ENCODE results near the gene PEX11G.

The PEX11G gene

DNA sequence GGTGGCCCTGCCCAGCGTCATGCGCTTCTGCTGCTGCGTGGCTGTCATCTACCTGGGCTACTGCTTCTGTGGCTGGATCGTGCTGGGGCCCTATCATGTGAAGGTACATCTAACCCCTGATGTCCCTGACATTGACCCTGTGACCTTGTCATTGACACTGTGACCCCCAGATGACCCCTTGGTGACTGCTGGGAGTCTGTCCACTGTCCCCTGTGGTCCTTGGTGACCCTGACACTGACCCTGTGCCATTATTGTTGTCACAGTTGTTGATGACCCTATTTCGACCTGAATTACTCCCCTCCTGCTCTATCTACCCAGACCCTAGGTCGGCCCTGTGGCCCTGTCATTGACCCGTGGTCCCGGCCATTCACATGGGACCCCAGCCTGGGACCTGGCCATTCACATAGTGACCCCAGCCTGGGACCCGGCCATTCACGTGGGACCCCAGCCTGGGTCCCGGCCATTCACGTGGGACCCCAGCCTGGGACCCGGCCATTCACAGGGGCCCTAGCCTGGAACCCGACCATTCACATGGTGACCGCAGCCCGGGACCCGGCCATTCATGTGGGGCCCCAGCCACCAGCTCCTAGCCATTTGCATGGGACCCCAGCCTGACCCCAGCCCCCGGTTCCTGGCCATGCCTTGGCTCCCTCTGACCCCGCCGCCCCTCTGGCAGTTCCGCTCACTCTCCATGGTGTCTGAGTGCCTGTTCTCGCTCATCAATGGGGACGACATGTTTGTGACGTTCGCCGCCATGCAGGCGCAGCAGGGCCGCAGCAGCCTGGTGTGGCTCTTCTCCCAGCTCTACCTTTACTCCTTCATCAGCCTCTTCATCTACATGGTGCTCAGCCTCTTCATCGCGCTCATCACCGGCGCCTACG is 41.0 kb upstream of the PEX11G start:
- no peak overlapping the region for H3K9ac ChIP-seq (ENCODE audit: low read length)
- no peaks in the 10 kb centered on the region for H3K9me3 ChIP-seq (replicated peaks; ENCODE audit: insufficient read depth, low read length)
- H3K4me2 ChIP-seq (ENCODE audit: low read depth, low read length), result no peak overlapping the region
- no peaks in the 10 kb centered on the region for H3K79me2 ChIP-seq (ENCODE audit: low read length)
- DNase-seq, result no peak
- no peaks in the 10 kb centered on the region for H3K9me2 ChIP-seq (replicated peaks; ENCODE audit: insufficient read depth, low read length)
- H3K27ac ChIP-seq (ENCODE audit: low read length), result no peak overlapping the region
- H3F3A ChIP-seq (ENCODE audit: insufficient read depth, low read length), result 0 out of 2 replicates have a peak, but pooled peaks cover 2% of the 10 kb centered on the region
- no peaks in the 10 kb centered on the region for H3K4me1 ChIP-seq (ENCODE audit: low read length)
- no peak overlapping the region for H3K4me3 ChIP-seq (ENCODE audit: low read length)
- no peaks in the 10 kb centered on the region for H3K27me3 ChIP-seq (replicated peaks; ENCODE audit: insufficient read depth, low read length)
- no peaks in the 10 kb centered on the region for H4K20me1 ChIP-seq (ENCODE audit: insufficient read depth, low read length)
- no peaks in the 10 kb centered on the region for H3K36me3 ChIP-seq (replicated peaks; ENCODE audit: insufficient read depth, low read length)
- TF ChIP-seq EZH2phosphoT487 (IDR thresholded peaks at IDR 0.05; ENCODE audit: low read length), result no peak
- TF ChIP-seq, protein P1, sequence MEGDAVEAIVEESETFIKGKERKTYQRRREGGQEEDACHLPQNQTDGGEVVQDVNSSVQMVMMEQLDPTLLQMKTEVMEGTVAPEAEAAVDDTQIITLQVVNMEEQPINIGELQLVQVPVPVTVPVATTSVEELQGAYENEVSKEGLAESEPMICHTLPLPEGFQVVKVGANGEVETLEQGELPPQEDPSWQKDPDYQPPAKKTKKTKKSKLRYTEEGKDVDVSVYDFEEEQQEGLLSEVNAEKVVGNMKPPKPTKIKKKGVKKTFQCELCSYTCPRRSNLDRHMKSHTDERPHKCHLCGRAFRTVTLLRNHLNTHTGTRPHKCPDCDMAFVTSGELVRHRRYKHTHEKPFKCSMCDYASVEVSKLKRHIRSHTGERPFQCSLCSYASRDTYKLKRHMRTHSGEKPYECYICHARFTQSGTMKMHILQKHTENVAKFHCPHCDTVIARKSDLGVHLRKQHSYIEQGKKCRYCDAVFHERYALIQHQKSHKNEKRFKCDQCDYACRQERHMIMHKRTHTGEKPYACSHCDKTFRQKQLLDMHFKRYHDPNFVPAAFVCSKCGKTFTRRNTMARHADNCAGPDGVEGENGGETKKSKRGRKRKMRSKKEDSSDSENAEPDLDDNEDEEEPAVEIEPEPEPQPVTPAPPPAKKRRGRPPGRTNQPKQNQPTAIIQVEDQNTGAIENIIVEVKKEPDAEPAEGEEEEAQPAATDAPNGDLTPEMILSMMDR (IDR thresholded peaks at IDR 0.05; ENCODE audit: low read length), result no peak
- TF ChIP-seq EZH2 (optimal IDR thresholded peaks at IDR 0.05; ENCODE audit: low read depth, low read length), result no peak
- no peak overlapping the region for H2AFZ ChIP-seq (ENCODE audit: low read length)

DNA sequence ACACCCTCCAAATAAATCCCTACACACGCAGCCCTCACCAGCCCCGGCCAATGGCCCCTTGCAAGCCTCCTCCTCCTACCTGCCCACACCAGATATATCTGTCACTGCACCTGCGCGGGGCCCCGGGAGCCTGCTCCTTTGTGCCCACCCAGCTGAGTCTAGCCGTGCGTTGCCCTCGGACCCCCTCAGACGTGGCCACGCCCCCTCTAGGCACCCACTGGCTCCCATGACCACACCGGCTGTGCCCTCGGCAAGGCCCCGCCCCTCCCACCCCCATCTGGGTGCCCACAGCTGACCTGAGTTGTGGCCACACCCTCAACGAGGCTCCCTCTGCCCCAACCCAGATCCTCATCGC is 40.4 kb upstream of the PEX11G start:
- Histone ChIP-seq H2AFZ (ENCODE audit: low read length) (no peak overlapping the region), H4K20me1 (ENCODE audit: insufficient read depth, low read length) (no peaks in the 10 kb centered on the region), H3F3A (ENCODE audit: insufficient read depth, low read length) (0 out of 2 replicates have a peak, but pooled peaks cover 2% of the 10 kb centered on the region), H3K4me2 (ENCODE audit: low read depth, low read length) (no peak overlapping the region), H3K4me1 (ENCODE audit: low read length) (no peaks in the 10 kb centered on the region), H3K27ac (ENCODE audit: low read length) (no peak overlapping the region), H3K36me3 (replicated peaks; ENCODE audit: insufficient read depth, low read length) (no peaks in the 10 kb centered on the region), H3K27me3 (replicated peaks; ENCODE audit: insufficient read depth, low read length) (no peaks in the 10 kb centered on the region), H3K79me2 (ENCODE audit: low read length) (no peaks in the 10 kb centered on the region), H3K9ac (ENCODE audit: low read length) (no peak overlapping the region), H3K9me2 (replicated peaks; ENCODE audit: insufficient read depth, low read length) (no peaks in the 10 kb centered on the region), H3K4me3 (ENCODE audit: low read length) (no peak overlapping the region), H3K9me3 (replicated peaks; ENCODE audit: insufficient read depth, low read length) (no peaks in the 10 kb centered on the region)
- TF ChIP-seq EZH2 (optimal IDR thresholded peaks at IDR 0.05; ENCODE audit: low read depth, low read length), result no peak
- no peak for TF ChIP-seq EZH2phosphoT487 (IDR thresholded peaks at IDR 0.05; ENCODE audit: low read length)
- TF ChIP-seq, protein P1 (IDR thresholded peaks at IDR 0.05; ENCODE audit: low read length), result no peak
- no peak for DNase-seq

GRCh38 chr19:7528522-7529245 is 39.8 kb upstream of the PEX11G start:
- H3K36me3 ChIP-seq (replicated peaks; ENCODE audit: insufficient read depth, low read length), result no peaks in the 10 kb centered on the region
- H3K27me3 ChIP-seq (replicated peaks; ENCODE audit: insufficient read depth, low read length), result no peaks in the 10 kb centered on the region
- TF ChIP-seq, protein P1 (IDR thresholded peaks at IDR 0.05; ENCODE audit: low read length), result no peak
- no peak for TF ChIP-seq EZH2phosphoT487 (IDR thresholded peaks at IDR 0.05; ENCODE audit: low read length)

More at GRCh38 chr19:7528522-7529245, 39.8 kb upstream of the PEX11G start:
- Histone ChIP-seq H3K4me1 (ENCODE audit: low read length) (no peaks in the 10 kb centered on the region), H3K27ac (ENCODE audit: low read length) (no peak overlapping the region), H3K4me3 (ENCODE audit: low read length) (no peak overlapping the region), H3K9me2 (replicated peaks; ENCODE audit: insufficient read depth, low read length) (no peaks in the 10 kb centered on the region), H3K9me3 (replicated peaks; ENCODE audit: insufficient read depth, low read length) (no peaks in the 10 kb centered on the region), H3K9ac (ENCODE audit: low read length) (no peak overlapping the region), H3K4me2 (ENCODE audit: low read depth, low read length) (no peak overlapping the region), H4K20me1 (ENCODE audit: insufficient read depth, low read length) (no peaks in the 10 kb centered on the region), H2AFZ (ENCODE audit: low read length) (no peak overlapping the region), H3F3A (ENCODE audit: insufficient read depth, low read length) (0 out of 2 replicates have a peak, but pooled peaks cover 2% of the 10 kb centered on the region), H3K79me2 (ENCODE audit: low read length) (no peaks in the 10 kb centered on the region)
- DNase-seq, result no peak

Measured in MM.1S (cell line).